ENCODE results near the gene DCC. TPM values are rescaled to one million over a fixed set of nuclear protein-coding genes. Genes with fewer than 3 reads are reported as not detected.

DCC gene
- total and polyA plus RNA-seq, 2 of the 8 experiments (the other 6 are each of a cell fraction or from before 2014, with no cell fraction given): 0.14 to 1.4 TPM

- Histone ChIP-seq H2BK15ac (ENCODE audit: low read length) (no peak overlapping the region), H2BK5ac (ENCODE audit: low read depth, low read length) (no peak overlapping the region), H2AFZ (ENCODE audit: low read length) (peak overlapping the region; percentile 20; the same call in 1 of the 2 replicates), H3K14ac (ENCODE audit: insufficient read length) (no peak overlapping the region), H3K9me3 (ENCODE audit: insufficient read depth in 2 of 2, low read depth in 1 of 2, low read length in 1 of 2) (no peaks in the 10 kb centered on the region), H3K36me3 (ENCODE audit: control insufficient read depth in 2 of 4, insufficient read depth in 4 of 4, low read length in 3 of 4) (no peaks in the 10 kb centered on the region), H3K23me2 (ENCODE audit: low read depth, low read length) (no peaks in the 10 kb centered on the region), H3K27ac (ENCODE audit: low read depth, low read length) (no peak overlapping the region), H3K4me3 (ENCODE audit: extremely low read depth in 1 of 4, insufficient read depth in 2 of 4, low read depth in 3 of 4, low read length in 4 of 4) (no peak overlapping the region), H2BK120ac (replicated peaks; ENCODE audit: low read depth, low read length) (no peak overlapping the region), H3K79me2 (ENCODE audit: control insufficient read depth in 1 of 2, insufficient read depth in 2 of 2, low read length in 2 of 2) (no peaks in the 10 kb centered on the region), H3K9ac (replicated peaks in 1 of 4; ENCODE audit: extremely low read depth in 1 of 4, low read depth in 3 of 4, low read length in 3 of 4) (no peak overlapping the region), H2AK5ac (ENCODE audit: low read depth, low read length) (no peak overlapping the region), H3K23ac (ENCODE audit: insufficient read length) (no peak overlapping the region), H4K5ac (ENCODE audit: insufficient read length, low read depth, low read length) (no peak overlapping the region), H3K4me2 (ENCODE audit: insufficient read depth in 1 of 2, low read depth in 2 of 2, low read length in 2 of 2) (no peak overlapping the region), H3K4ac (replicated peaks; ENCODE audit: insufficient read length, low read depth, low read length) (no peak overlapping the region), H4K20me1 (replicated peaks in 1 of 2; ENCODE audit: control insufficient read depth in 1 of 2, insufficient read depth in 2 of 2, low read length in 2 of 2) (no peaks in the 10 kb centered on the region), H3K18ac (ENCODE audit: extremely low read depth, low read length) (no peak overlapping the region), H3K4me1 (replicated peaks in 1 of 4; ENCODE audit: control insufficient read depth in 3 of 4, insufficient read depth in 4 of 4, low read length in 3 of 4) (no peaks in the 10 kb centered on the region), H3K79me1 (ENCODE audit: low read depth, low read length) (no peaks in the 10 kb centered on the region), H4K91ac (replicated peaks; ENCODE audit: insufficient read length, low read length) (no peak overlapping the region), H3K27me3 (replicated peaks in 1 of 4; ENCODE audit: control insufficient read depth in 3 of 4, extremely low read depth in 1 of 4, insufficient read depth in 3 of 4, low read length in 3 of 4) (no peaks in the 10 kb centered on the region), H2BK12ac (ENCODE audit: low read depth, low read length) (no peak overlapping the region), H2BK20ac (ENCODE audit: low read length) (no peak overlapping the region), H3K56ac (replicated peaks; ENCODE audit: insufficient read length, low read depth, low read length) (no peak overlapping the region), H4K8ac (ENCODE audit: extremely low read depth, insufficient read depth, low read length) (no peak overlapping the region)
- WGBS, 2 experiments (ENCODE audit: extremely low coverage in 1 of 2, insufficient coverage in 1 of 2, insufficient read length in 1 of 2, insufficient replicate concordance in 2 of 2, low coverage in 1 of 2, low lambda C conversion rate in 2 of 2, missing lambda C conversion rate in 1 of 2): 90% methylated on average over 4 of the region's 4 CpGs; no CpG with 5 or more reads in 1 of the 2 experiments
- ChIA-PET POLR2A (ENCODE audit: partially characterized antibody) (no interaction called here), CTCF (ENCODE audit: partially characterized antibody) (interaction anchor here (0.6 to 1.1 kb wide), 2 partner anchors 84 to 1066 kb away, joined by 3 read pairs; no protein-coding TSS in a partner anchor)
- TF ChIP-seq SAP30 (IDR thresholded peaks at IDR 0.05; ENCODE audit: insufficient read depth, insufficient replicate concordance, low read length) (no peak), BACH1 (IDR thresholded peaks at IDR 0.05; ENCODE audit: low read length) (no peak), MAX (IDR thresholded peaks at IDR 0.05) (no peak), EP300 (IDR thresholded peaks at IDR 0.05; ENCODE audit: borderline replicate concordance in 1 of 2, low read depth in 2 of 2, low read length in 2 of 2) (no peak), SIX5 (IDR thresholded peaks at IDR 0.05; ENCODE audit: low read depth, low read length) (no peak), CTBP2 (IDR thresholded peaks at IDR 0.05; ENCODE audit: borderline replicate concordance, insufficient read depth, insufficient read length, low read length) (no peak), POLR2A (IDR thresholded peaks at IDR 0.05; ENCODE audit: control extremely low read depth in 1 of 2, low read depth in 2 of 2, low read length in 2 of 2) (no peak), BCL11A (IDR thresholded peaks at IDR 0.05; ENCODE audit: low read depth in 2 of 2, low read length in 2 of 2) (no peak), KDM1A (IDR thresholded peaks at IDR 0.05; ENCODE audit: borderline replicate concordance, low read length) (no peak), FOSL1 (IDR thresholded peaks at IDR 0.05; ENCODE audit: insufficient read depth, low read depth, low read length) (no peak)
- DNase-seq (ENCODE audit: low read depth in 1 of 2, low spot score in 2 of 2) (no peak), FAIRE-seq (no peak)
Measured at GRCh38 chr18:52667463-52668065, 327.6 kb downstream of the DCC start.

Measured in H1 (cell line).